NOMO-1 (cell line): ENCODE measurements around the gene COLQ.

Source experiments
- DNase-seq, 2 experiments: peaks; one replicate each; lab custom pipeline; 2025; ENCODE audit not compliant: unreplicated experiment in 2 of 2; lab: John Stamatoyannopoulos, UW

The COLQ gene

GRCh38 chr3:15520804-15521572, 518 bp downstream of the COLQ start:
- DNase-seq, result peak; percentile 24 to 39

DNA sequence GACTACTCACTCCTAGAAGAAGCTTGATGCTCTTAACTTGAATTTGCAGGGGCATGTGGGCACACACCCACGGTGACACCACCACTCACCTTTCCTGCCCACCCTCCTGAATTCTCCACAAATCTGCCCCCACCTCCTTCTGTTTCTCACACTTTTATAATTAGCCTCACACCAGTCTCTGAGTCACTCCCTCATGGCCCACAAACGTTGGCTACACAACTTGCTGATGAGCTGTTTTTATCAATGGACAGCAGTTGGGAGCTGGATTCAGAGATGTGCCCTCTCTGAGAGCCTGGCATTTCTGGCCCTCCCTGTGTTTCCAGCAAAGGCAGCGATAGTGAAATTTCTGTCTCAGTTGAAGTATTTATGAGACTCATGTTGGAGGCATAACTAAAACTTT, 1.3 kb downstream of the COLQ start:
- DNase-seq, result peak in 1 of 2 experiments; percentile 7

DNA sequence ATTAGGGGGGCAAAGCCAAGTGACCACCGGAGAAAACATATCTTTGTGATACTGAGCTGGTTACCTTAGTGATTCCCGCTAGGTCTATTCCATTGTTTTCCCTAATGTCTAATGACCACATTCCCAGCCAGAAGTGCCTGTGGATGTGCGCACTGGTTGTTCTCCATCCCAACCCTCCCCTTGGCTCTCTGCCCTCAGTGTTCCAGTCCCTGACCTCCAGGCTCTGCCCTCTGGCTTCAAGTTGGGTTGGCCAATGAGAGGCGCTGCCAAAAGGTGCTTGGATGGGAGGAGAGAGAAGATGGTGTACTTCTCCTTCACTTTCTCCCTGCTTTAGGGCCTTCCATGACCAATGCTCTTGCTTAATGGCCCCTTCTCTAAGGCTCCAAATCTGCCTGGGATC, 2.4 kb downstream of the COLQ start:
- no peak for DNase-seq

DNA sequence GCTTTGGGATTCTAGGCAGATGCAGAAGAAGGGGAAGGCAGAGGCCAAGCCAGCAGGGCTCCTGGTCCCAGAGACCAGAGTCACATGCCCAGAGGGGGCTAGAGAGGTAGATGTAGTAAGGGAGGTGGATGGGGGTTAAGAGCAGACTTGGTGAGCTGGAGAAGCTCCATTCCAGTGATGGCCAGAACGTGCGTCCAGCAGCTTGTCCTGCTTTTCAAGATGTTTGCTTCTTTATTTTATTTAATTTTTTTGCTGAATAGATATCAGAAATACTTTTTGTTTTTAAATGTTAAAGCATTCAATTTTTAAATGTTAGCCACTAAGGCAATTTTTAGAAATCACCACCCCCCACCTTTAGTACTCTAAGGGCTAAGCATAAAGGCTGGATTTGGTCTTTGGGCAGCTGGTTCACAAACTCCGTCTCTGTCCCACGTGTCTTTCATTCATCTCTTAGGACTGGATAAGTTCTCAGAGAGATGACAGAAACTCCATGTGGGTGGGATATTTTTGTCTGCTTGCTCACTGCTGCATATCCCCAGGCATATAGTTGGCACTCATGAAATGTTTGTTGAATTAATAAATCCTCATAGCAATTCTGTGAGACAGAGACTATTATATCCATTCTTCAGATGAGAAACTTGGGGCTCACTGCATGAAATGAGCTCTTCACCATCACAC, 6.7 kb downstream of the COLQ start:
- DNase-seq, result no peak

DNA sequence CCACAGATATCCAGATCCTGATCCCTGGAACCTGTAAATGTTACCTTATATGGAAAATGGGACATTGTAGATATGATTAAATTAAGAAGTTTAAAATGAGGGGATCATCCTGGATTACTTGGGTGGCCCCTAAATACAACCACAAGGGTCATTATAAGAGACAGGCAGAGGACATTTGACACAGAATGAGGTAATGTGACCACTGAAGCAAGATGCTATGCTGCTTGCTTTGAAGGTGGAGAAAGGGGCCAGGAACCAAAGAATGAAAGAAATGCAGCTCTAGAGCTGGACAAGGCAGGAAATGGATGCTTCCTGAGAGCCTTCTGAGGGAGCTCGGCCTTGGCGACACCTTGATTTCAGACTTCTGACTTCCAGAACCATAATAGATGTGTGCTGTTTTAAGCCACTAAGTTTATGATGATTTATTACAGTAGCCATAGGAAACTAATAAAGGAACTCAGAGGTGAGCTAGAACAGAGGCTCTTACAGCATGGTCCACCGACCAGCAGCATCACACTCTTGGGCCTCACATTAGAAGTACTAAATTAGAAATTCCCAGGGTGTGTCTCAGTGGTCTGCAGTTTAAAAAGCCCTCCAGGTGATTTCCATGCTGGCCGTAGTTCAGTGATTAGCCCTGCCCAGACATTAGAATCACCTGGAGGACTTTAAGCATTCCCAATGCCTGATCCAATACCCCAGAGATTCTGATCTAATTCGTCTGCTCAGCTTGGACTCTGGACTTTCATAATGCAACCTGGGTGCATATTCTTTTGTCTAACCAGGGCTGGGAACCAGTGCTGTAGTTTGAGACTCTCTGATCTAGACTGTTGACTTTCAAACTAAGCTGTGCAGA, 7.5 kb downstream of the COLQ start:
- DNase-seq, result no peak

DNA sequence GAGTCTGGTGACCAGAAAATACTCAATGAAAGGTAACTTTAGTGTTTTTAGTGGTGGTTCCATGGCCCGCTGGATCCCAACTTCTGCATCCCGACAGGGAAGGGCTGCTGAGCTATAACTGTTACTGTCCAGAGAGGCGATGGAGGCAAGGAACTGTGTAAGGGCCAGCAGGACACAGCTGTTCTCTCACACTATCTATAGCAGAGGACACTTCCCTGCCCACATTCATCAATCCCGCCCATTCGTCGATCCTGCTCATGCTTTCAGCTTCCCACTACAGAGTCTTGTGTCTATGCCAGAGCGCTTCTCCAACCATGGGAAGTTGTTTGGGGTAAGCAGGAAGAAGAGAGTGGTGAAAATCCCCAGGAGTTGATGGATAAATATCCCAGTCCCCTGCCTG, 8.4 kb downstream of the COLQ start:
- DNase-seq, result no peak

- no peak for DNase-seq
Measured at GRCh38 chr3:15512166-15512565, 9.3 kb downstream of the COLQ start.

- DNase-seq, result no peak
Measured at GRCh38 chr3:15511156-15511555, 10.3 kb downstream of the COLQ start.

DNA sequence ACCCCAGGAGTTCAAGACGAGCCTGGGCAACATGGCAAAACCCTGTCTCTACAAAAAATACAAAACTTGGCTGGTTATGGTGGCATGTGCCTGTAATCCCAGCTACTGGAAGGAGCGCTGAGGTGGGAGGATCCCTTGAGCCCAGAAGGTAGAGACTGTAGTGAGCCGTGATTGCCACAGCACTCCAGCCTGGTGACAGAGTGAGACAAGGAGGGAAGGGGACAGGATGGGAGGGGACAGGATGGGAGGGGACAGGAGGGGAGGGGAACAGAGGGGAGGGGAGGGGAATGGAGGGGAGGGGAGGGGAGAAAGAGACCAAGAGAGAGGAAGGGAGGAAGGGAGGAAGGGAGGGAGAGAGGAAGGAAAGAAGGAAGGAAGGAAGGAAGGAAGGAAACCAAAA, 11.0 kb downstream of the COLQ start:
- no peak for DNase-seq

DNA sequence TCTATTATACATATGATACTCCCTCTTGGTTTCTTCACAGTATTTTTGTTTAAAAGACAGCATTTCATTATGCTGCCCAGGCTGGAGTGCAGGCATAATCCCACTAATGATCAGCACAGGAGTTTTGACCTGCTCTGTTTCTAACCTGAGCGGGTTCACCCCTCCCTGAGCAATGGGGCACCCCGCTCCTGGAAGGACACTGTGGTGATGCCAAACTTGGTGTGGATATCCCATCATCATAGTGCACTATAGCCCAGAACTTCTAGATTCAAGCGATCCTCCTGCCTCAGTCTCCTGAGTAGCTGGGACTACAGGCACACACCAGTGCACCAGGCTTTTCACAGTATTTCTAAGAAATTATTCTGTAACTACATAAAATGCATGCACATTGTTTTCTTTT, 14.9 kb downstream of the COLQ start:
- DNase-seq, result no peak

DNA sequence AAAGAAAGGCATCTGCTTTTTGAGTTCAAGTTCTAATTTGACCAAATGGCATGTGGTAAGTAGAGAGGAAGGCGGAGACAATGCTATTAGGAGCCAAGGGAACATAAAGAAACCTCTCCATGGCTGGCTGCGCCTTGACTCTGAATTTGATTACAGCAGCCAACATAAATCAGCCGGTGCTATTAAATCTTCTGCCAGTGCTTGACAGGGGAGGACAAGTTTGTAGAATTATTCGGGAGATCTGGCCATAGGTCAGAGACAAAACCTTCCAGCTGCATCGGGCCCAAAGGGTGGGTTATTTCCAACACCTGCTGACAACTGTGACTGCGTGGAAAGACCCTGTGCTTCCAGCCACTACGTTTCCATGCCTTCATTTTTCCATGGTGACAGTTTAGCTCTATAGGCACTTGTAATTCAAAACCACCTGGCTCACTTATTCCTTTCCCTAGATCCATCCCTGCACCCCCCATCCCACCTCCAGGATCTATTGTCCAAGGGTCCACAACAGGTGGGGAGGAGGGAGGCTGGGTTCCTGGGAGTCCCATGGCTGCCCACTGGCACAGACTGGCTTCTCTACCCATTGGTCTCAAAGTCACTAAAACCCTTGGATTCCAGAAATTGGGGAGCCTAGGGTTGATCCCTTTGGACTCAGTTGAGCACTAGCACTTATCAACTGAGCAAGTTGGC, 15.9 kb downstream of the COLQ start:
- DNase-seq, result no peak

DNA sequence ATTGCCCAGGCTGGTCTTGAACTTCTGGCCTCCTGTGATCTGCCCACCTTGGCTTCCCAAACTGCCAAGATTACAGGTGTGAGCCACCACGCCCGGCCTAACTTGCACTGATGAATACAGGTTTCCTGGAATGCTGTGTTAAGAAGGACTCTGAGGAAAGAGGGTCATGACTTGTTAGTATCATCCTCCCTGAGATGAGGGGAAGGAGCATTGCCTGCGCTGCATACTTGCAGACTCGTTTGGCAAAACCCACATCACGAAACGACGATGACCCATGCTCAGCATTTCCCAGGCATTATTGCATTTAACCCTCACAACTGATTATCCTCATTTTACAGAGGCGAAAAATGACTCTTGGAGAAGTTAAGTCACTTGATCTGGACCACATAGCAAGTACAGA, 18.9 kb downstream of the COLQ start:
- no peak for DNase-seq

DNA sequence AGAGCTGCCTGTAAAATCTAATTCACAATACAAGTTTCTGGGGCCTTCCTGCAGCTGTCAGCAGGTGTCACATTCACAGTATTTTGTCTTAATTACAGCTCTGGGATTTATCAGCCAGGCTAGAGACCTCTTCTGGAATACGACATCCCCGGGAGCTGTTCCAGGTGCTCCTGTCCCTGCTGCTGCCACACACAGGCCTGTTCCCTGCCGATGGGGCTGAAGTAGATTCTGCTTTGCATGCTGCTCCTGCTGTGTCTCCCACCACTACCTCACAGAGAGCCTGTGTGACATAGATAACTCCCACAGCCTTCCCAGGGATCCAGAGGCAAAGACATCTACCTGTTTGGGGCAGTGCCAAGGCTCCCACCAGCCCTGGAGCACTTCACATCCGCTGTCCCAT, 20.4 kb downstream of the COLQ start:
- no peak for DNase-seq

DNA sequence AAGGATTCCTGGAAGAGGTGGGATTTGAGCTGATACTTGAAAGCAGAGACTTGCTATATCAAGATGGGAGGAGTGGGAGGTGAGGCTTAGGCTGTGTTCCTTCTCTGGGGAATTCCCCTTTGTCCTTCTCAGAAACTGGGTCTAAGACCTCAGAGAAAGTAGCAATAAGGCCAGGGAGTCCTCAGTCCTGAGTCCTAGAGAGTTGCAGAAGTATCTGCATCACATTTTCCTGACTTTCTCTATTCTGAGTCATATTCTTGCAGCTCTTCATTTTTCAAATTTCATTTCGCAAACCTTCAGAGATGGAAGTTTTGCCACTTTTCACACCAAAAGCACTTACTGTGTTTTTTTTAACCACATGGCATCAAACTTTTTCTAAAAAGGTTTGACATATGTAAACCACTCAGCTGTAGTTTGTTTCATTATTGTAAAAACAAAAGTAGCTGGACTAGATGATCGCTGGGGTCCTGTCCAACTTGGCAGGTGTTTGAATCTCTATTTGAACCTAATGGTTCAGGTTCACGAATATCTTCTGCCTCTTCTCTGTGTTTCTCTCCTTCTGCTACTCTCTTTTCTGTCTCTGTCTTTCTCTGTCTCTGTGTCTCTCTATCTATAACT, 21.3 kb downstream of the COLQ start:
- no peak for DNase-seq

- no peak for DNase-seq
Measured at GRCh38 chr3:15499536-15499935, 22.0 kb downstream of the COLQ start.

GRCh38 chr3:15498431-15499214, 22.9 kb downstream of the COLQ start:
- no peak for DNase-seq

DNA sequence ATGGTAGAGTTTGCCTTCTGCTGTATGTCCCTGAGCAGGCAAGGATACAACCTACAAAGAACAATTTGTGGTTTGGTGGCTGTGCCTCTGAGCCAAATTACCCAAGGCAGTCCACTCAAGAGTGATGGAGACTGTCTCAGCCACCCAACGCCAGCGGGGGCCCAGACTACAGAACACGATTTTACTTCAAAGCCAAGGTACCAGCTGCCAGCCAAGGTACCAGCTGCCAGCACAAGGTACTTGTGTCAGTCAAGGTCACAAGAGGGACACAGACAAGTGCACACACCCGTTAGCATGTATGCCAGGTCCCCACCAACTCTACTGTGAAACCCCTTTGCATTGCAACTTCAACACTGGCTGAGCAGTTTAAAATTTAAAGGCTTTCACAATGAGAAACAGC, 23.5 kb downstream of the COLQ start:
- no peak for DNase-seq

- DNase-seq, result no peak
Measured at GRCh38 chr3:15496341-15496664, 25.2 kb downstream of the COLQ start.

DNA sequence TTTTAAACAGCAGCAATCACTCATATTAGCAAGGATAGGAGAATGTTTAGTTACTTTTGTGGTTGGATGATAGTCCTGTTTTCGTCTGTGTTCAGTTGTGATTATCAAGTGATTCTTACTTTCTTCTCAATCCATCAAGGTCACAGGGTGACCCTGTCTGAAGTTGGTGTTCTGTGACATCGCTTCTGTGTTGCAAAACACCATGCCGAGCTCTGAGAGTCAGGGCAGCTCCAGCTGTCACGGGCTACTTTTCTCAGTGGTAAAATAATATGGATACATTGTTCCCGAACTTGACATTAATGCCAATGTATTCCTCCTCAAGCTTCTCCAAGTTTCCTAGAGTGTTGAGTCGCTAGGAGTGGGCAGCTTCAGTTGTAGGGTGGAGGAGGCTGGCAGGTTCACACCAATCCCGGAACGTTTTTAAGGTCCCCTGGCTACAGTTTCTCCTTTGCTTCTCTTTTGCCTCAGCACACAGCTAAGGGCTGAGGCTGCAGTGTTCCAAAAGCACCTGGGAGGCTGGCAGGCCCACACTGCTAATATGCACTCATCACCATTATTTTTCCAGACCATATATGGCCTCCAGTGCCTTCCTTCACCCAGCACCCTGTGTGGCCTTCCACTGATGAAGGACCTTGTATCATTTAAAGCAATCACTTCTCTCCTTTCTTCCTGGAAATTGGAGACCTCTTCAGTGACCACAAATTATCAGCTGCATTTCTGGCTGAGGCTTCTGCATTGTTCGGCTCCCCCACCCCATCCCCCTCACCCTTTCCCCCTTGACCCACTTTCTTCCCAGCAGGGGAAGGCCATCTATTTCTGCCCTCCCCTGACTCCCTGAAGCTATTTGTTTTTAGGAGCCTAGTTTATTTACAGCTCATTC, 25.8 kb downstream of the COLQ start:
- DNase-seq, result no peak
